Activated T-helper 9 cell treated with anti-CD3 and anti-CD28 coated beads, Interleukin-2, amount 50 U/mL, for 16 hours (primary cell): ENCODE measurements around the gene ANGPTL8.

ENCODE experiments used
- DNase-seq: peaks from one replicate; pipeline ENCODE4 v3.0.0-alpha.2; 2020; ENCODE audit warnings: low read depth

Gene ANGPTL8

GRCh38 chr19:11291415-11291814 is 52.0 kb downstream of the ANGPTL8 start:
- DNase-seq = no peak
